H1 (cell line): Measurements from ENCODE around the gene GSC. TPM values are rescaled to one million over a fixed set of nuclear protein-coding genes. Genes with fewer than 3 reads are reported as not detected.

Experiments
- CTCF ChIA-PET: fragments of 300-600 bp; sonication (Branson Sonifier 250); formaldehyde crosslinking; loops from one replicate; lab custom pipeline; 2021; ENCODE audit not compliant: partially characterized antibody; lab: Charles Lee
- POLR2A ChIA-PET: fragments of 300-600 bp; sonication (Branson Sonifier 250); formaldehyde crosslinking; loops from one replicate; lab custom pipeline; 2021; ENCODE audit warnings: inconsistent platforms; ENCODE audit not compliant: partially characterized antibody; lab: Charles Lee
- DNase-seq, 2 experiments: peaks; one replicate each; pipeline versions ENCODE4 v3.0.0 to v3.0.0-alpha.2; 2010 to 2022; ENCODE audit warnings: low spot score in 2 of 2, low read depth in 1 of 2, mixed read lengths in 1 of 2
- FAIRE-seq: peaks from 2 replicates; lab custom pipeline; 2011; peaks lifted over from hg19 to GRCh38; lab: Jason Lieb, UNC
- H2AFZ ChIP-seq: 2 replicates; pipeline ENCODE4 v1.8.1; 2012; ENCODE audit warnings: low read length, inconsistent platforms
- H2AK5ac ChIP-seq: 2 replicates; pipeline ENCODE4 v1.6.1; 2013; ENCODE audit warnings: low read depth, low read length
- H2BK120ac ChIP-seq: replicated peaks from 2 replicates; pipeline ENCODE3; 2013; ENCODE audit warnings: low read depth, low read length, inconsistent platforms
- H2BK12ac ChIP-seq: 2 replicates; pipeline ENCODE4 v1.6.1; 2013; ENCODE audit warnings: low read depth, low read length
- H2BK15ac ChIP-seq: 2 replicates; pipeline ENCODE4 v1.6.1; 2013; ENCODE audit warnings: low read length
- H2BK20ac ChIP-seq: 2 replicates; pipeline ENCODE4 v1.6.1; 2013; ENCODE audit warnings: low read length
- H2BK5ac ChIP-seq: 2 replicates; pipeline ENCODE4 v1.6.1; 2013; ENCODE audit warnings: low read depth, low read length
- H3K14ac ChIP-seq: 2 replicates; pipeline ENCODE4 v1.6.1; 2013; ENCODE audit warnings: inconsistent platforms; ENCODE audit not compliant: insufficient read length
- H3K18ac ChIP-seq: 2 replicates; pipeline ENCODE4 v1.6.1; 2013; ENCODE audit warnings: low read length; ENCODE audit errors: extremely low read depth
- H3K23ac ChIP-seq: 2 replicates; pipeline ENCODE4 v1.6.1; 2013; ENCODE audit warnings: inconsistent platforms; ENCODE audit not compliant: insufficient read length
- H3K23me2 ChIP-seq: 2 replicates; pipeline ENCODE4 v1.6.1; 2013; ENCODE audit warnings: low read depth, low read length
- H3K27ac ChIP-seq: 2 replicates; pipeline ENCODE4 v1.6.1; 2011; ENCODE audit warnings: low read depth, low read length, inconsistent platforms
- H3K27me3 ChIP-seq, 4 experiments: replicated peaks in 1 of 4; 1 replicate in 1 of 4; 2 replicates in 3 of 4; pipeline versions ENCODE4 v1.6.1 to v1.8.1; 2011 to 2013; ENCODE audit warnings: low read length in 3 of 4, mild to moderate bottlenecking in 3 of 4, inconsistent platforms in 2 of 4, mixed read lengths in 2 of 4, moderate library complexity in 1 of 4; ENCODE audit not compliant: control insufficient read depth in 3 of 4, insufficient read depth in 3 of 4; ENCODE audit errors: extremely low read depth in 1 of 4
- H3K36me3 ChIP-seq, 4 experiments: 2 replicates each; pipeline versions ENCODE4 v1.6.1 to v1.8.1; 2011 to 2013; ENCODE audit warnings: mild to moderate bottlenecking in 4 of 4, low read length in 3 of 4, moderate library complexity in 2 of 4, control low read depth in 1 of 4, inconsistent platforms in 1 of 4; ENCODE audit not compliant: insufficient read depth in 4 of 4, control insufficient read depth in 2 of 4
- H3K4ac ChIP-seq: replicated peaks from 2 replicates; pipeline ENCODE3; 2013; ENCODE audit warnings: low read length, low read depth, mixed read lengths, inconsistent platforms; ENCODE audit not compliant: insufficient read length
- H3K4me1 ChIP-seq, 4 experiments: replicated peaks in 1 of 4; 1 replicate in 1 of 4; 2 replicates in 3 of 4; pipeline versions ENCODE4 v1.6.1 to v1.8.1; 2011 to 2013; ENCODE audit warnings: low read length in 3 of 4, inconsistent platforms in 2 of 4, mixed read lengths in 1 of 4; ENCODE audit not compliant: insufficient read depth in 4 of 4, control insufficient read depth in 3 of 4
- H3K4me2 ChIP-seq, 2 experiments: 2 replicates each; pipeline versions ENCODE4 v1.6.1 to v1.8.1; 2011 to 2013; ENCODE audit warnings: low read depth in 2 of 2, low read length in 2 of 2, control low read depth in 1 of 2, inconsistent platforms in 1 of 2, mild to moderate bottlenecking in 1 of 2; ENCODE audit not compliant: insufficient read depth in 1 of 2
- H3K4me3 ChIP-seq, 4 experiments: fragments of 200-600, 300-600 bp in 1 of 4; sonication (generic), shearing (Covaris generic), sonication (Bioruptor Twin) in 1 of 4; 2 replicates each; pipeline versions ENCODE4 v1.5.1 to v1.8.1; 2011 to 2016; ENCODE audit warnings: low read length in 4 of 4, low read depth in 3 of 4, control low read depth in 2 of 4, inconsistent platforms in 2 of 4, mild to moderate bottlenecking in 2 of 4, mixed read lengths in 1 of 4, moderate library complexity in 1 of 4; ENCODE audit not compliant: insufficient read depth in 2 of 4; ENCODE audit errors: extremely low read depth in 1 of 4
- H3K56ac ChIP-seq: replicated peaks from 2 replicates; pipeline ENCODE3; 2013; ENCODE audit warnings: low read depth, mild to moderate bottlenecking, mixed read lengths, low read length, inconsistent platforms; ENCODE audit not compliant: insufficient read length
- H3K79me1 ChIP-seq: 2 replicates; pipeline ENCODE4 v1.6.1; 2013; ENCODE audit warnings: low read depth, low read length, control low read depth
- H3K79me2 ChIP-seq, 2 experiments: 2 replicates each; pipeline versions ENCODE4 v1.6.1 to v1.8.1; 2012 to 2013; ENCODE audit warnings: low read length in 2 of 2, mild to moderate bottlenecking in 2 of 2, inconsistent platforms in 1 of 2; ENCODE audit not compliant: insufficient read depth in 2 of 2, control insufficient read depth in 1 of 2
- H3K9ac ChIP-seq, 4 experiments: replicated peaks in 1 of 4; 1 replicate in 1 of 4; 2 replicates in 3 of 4; pipeline versions ENCODE4 v1.6.1 to v1.8.1; 2011 to 2013; ENCODE audit warnings: low read depth in 3 of 4, low read length in 3 of 4, control low read depth in 2 of 4, mild to moderate bottlenecking in 2 of 4, moderate library complexity in 2 of 4, inconsistent platforms in 1 of 4; ENCODE audit errors: extremely low read depth in 1 of 4
- H3K9me3 ChIP-seq, 2 experiments: 2 replicates each; pipeline versions ENCODE4 v1.6.1 to v1.8.1; 2012 to 2013; ENCODE audit warnings: mild to moderate bottlenecking in 2 of 2, moderate library complexity in 2 of 2, control low read depth in 1 of 2, inconsistent platforms in 1 of 2, low read depth in 1 of 2, low read length in 1 of 2, mixed read lengths in 1 of 2; ENCODE audit not compliant: insufficient read depth in 2 of 2
- H4K20me1 ChIP-seq, 2 experiments: replicated peaks in 1 of 2; 2 replicates each; pipeline versions ENCODE3 to v1.8.1; 2011 to 2013; ENCODE audit warnings: inconsistent platforms in 2 of 2, low read length in 2 of 2, mild to moderate bottlenecking in 1 of 2; ENCODE audit not compliant: insufficient read depth in 2 of 2, control insufficient read depth in 1 of 2
- H4K5ac ChIP-seq: 2 replicates; pipeline ENCODE4 v1.6.1; 2013; ENCODE audit warnings: low read length, low read depth, mixed read lengths, inconsistent platforms; ENCODE audit not compliant: insufficient read length
- H4K8ac ChIP-seq: 2 replicates; pipeline ENCODE4 v1.8.0; 2013; ENCODE audit warnings: mild to moderate bottlenecking, moderate library complexity, low read length, inconsistent platforms; ENCODE audit not compliant: insufficient read depth; ENCODE audit errors: extremely low read depth
- H4K91ac ChIP-seq: replicated peaks from 2 replicates; pipeline ENCODE3; 2013; ENCODE audit warnings: low read length, mixed read lengths, inconsistent platforms; ENCODE audit not compliant: insufficient read length
- BCL11A ChIP-seq, 2 experiments: IDR thresholded peaks; one replicate each; pipeline ENCODE4 v1.6.1; 2011; ENCODE audit warnings: low read depth in 2 of 2, low read length in 2 of 2, mild to moderate bottlenecking in 2 of 2
- RBBP5 ChIP-seq: IDR thresholded peaks from 2 replicates; pipeline ENCODE4 v1.7.1; 2012; ENCODE audit warnings: low read depth, mild to moderate bottlenecking, inconsistent platforms, low read length, moderate library complexity, borderline replicate concordance
- SIRT6 ChIP-seq: IDR thresholded peaks from one replicate; pipeline ENCODE4 v1.7.1; 2012; ENCODE audit warnings: low read length, inconsistent platforms
- TBP ChIP-seq: IDR thresholded peaks from 2 replicates; pipeline ENCODE4 v1.6.1; 2011; ENCODE audit warnings: low read depth, low read length, improper control_type of control experiment
- TCF12 ChIP-seq: IDR thresholded peaks from 2 replicates; pipeline ENCODE4 v1.6.1; 2011; ENCODE audit warnings: low read depth, mild to moderate bottlenecking, low read length
- WGBS, 2 experiments: shearing (Covaris generic) in 1 of 2; methylation state at CpG; one replicate each; pipeline versions ENCODE4 v1.1.6 to v1.1.7; 2013 to 2015; ENCODE audit warnings: low lambda C conversion rate in 2 of 2, mixed read lengths in 2 of 2, inconsistent platforms in 1 of 2, low coverage in 1 of 2, missing lambda C conversion rate in 1 of 2; ENCODE audit not compliant: insufficient replicate concordance in 2 of 2, insufficient coverage in 1 of 2, insufficient read length in 1 of 2; ENCODE audit errors: extremely low coverage in 1 of 2, missing lambda C conversion rate in 1 of 2; 5-methylcytosine and 5-hydroxymethylcytosine counted together
- polyA plus RNA-seq, 7 experiments: library from polyadenylated mRNA; depleted of rRNA in 3 of 7; stranded (reverse) in 5 of 7; unstranded in 2 of 7; fragments of >200 nt in 5 of 7; fragments of 200-250 nt in 2 of 7; gene quantifications; 1 replicate in 5 of 7; 2 replicates in 1 of 7; 4 replicates in 1 of 7; pipeline versions ENCODE4 v1.2.1 to v1.2.3, GENCODE V29; 2011 to 2013; ENCODE audit warnings: missing spikeins in 2 of 7, mixed read lengths in 2 of 7
- total RNA-seq: library from RNA; stranded (reverse); fragmentation: NEBNext Ultra II Directional; extraction: Animal tissue kit (Norgen Biotek cat#: 25700); gene quantifications from 2 replicates; pipeline ENCODE4 v1.2.1, GENCODE V29; 2021

Gene GSC
- total and polyA plus RNA-seq, 2 of the 8 experiments (the other 6 are each of a cell fraction or from before 2014, with no cell fraction given), result 0.17 to 0.54 TPM

GRCh38 chr14:94768141-94768520, 1.8 kb downstream of the GSC start:
- H4K8ac ChIP-seq, result no peak overlapping the region; the same call in 1 of the 2 replicates
- no peak for TF ChIP-seq SIRT6
- TF ChIP-seq TCF12, result no peak
- no peak for TF ChIP-seq BCL11A (IDR thresholded peaks at IDR 0.05; ENCODE audit: low read depth in 2 of 2, low read length in 2 of 2)
- no peak for TF ChIP-seq TBP
- TF ChIP-seq RBBP5, result no peak
- peak overlapping the region; percentile 8 to 61 (median 30); a peak in 6 of 8 replicates for H3K4me3 ChIP-seq
- no peak overlapping the region for H4K91ac ChIP-seq
- H3K79me2 ChIP-seq, result no peaks in the 10 kb centered on the region
- POLR2A ChIA-PET, result interaction anchor here (0.9 to 1.7 kb wide), 2 partner anchors 9 to 12 kb away, joined by 3 to 5 read pairs; no protein-coding TSS in a partner anchor
- H3K27ac ChIP-seq, result no peak overlapping the region
- peaks cover 16 to 17% of the 10 kb centered on the region in 2 experiments for H4K20me1 ChIP-seq
- peaks cover 8% of the 10 kb centered on the region; the same call in 1 of the 2 replicates for H3K23me2 ChIP-seq
- 5% methylated on average over 26 of the region's 26 CpGs; no CpG with 5 or more reads in 1 of the 2 experiments for WGBS, 2 experiments
- H3K4me2 ChIP-seq, result peak overlapping the region; percentile 73 to 76
- H3K18ac ChIP-seq, result no peak overlapping the region; the same call in 1 of the 2 replicates
- no peak for DNase-seq
- no peak overlapping the region for H3K23ac ChIP-seq
- H4K5ac ChIP-seq, result no peak overlapping the region
- no peak overlapping the region for H3K56ac ChIP-seq
- CTCF ChIA-PET, result interaction anchor here (0.8 to 1.9 kb wide), 9 partner anchors 8 to 279 kb away, joined by 3 to 8 read pairs (median 3); no protein-coding TSS in a partner anchor
- no peak overlapping the region for H3K4ac ChIP-seq
- no peak overlapping the region for H2AFZ ChIP-seq
- H2BK120ac ChIP-seq, result no peak overlapping the region
- H3K27me3 ChIP-seq, result peaks cover 66 to 96% (median 86%) of the 10 kb centered on the region in 4 experiments
- H2BK15ac ChIP-seq, result no peak overlapping the region
- no peaks in the 10 kb centered on the region for H3K79me1 ChIP-seq
- no peak overlapping the region for H2BK12ac ChIP-seq
- no peak overlapping the region for H2AK5ac ChIP-seq
- H3K9ac ChIP-seq, result no peak overlapping the region
- H2BK5ac ChIP-seq, result no peak overlapping the region
- no peak overlapping the region for H2BK20ac ChIP-seq
- H3K9me3 ChIP-seq, result no peaks in the 10 kb centered on the region
- no peak overlapping the region for H3K14ac ChIP-seq
- no peak for FAIRE-seq
- no peaks in the 10 kb centered on the region for H3K36me3 ChIP-seq
- peaks cover 14 to 39% (median 29%) of the 10 kb centered on the region in 4 experiments for H3K4me1 ChIP-seq
